H9 (cell line): ENCODE results near the gene FAT3. TPM values are rescaled to one million over a fixed set of nuclear protein-coding genes. Genes with fewer than 3 reads are reported as not detected.

Experiments
- DNase-seq: peaks from one replicate; pipeline ENCODE4 v3.0.0-alpha.2; 2017
- H2AFZ ChIP-seq: one replicate; pipeline ENCODE4 v1.6.1; 2013; ENCODE audit warnings: mild to moderate bottlenecking, low read length, control low read depth, moderate library complexity
- H2AK5ac ChIP-seq: 2 replicates; pipeline ENCODE4 v1.6.1; 2013; ENCODE audit warnings: low read length, control low read depth, mixed read lengths; ENCODE audit not compliant: insufficient read length
- H2BK120ac ChIP-seq: one replicate; pipeline ENCODE4 v1.6.1; 2013; ENCODE audit warnings: low read depth, mild to moderate bottlenecking, low read length, control low read depth, inconsistent platforms; ENCODE audit not compliant: poor library complexity, severe bottlenecking
- H2BK12ac ChIP-seq: 2 replicates; pipeline ENCODE4 v1.6.1; 2013; ENCODE audit warnings: low read length, control low read depth, mixed read lengths, low read depth; ENCODE audit not compliant: insufficient read length
- H2BK15ac ChIP-seq: 2 replicates; pipeline ENCODE4 v1.6.1; 2013; ENCODE audit warnings: low read depth, low read length, control low read depth
- H2BK20ac ChIP-seq: one replicate; pipeline ENCODE4 v1.6.1; 2013; ENCODE audit warnings: low read depth, mild to moderate bottlenecking, low read length, control low read depth, inconsistent platforms; ENCODE audit not compliant: poor library complexity, severe bottlenecking
- H2BK5ac ChIP-seq: 2 replicates; pipeline ENCODE4 v1.6.1; 2013; ENCODE audit warnings: low read length, control low read depth, mixed read lengths; ENCODE audit not compliant: insufficient read length
- H3K14ac ChIP-seq: 2 replicates; pipeline ENCODE4 v1.6.1; 2013; ENCODE audit warnings: low read length, control low read depth; ENCODE audit not compliant: insufficient read depth
- H3K18ac ChIP-seq: 2 replicates; pipeline ENCODE4 v1.6.1; 2013; ENCODE audit warnings: low read depth, mild to moderate bottlenecking, mixed read lengths, low read length, control low read depth; ENCODE audit not compliant: insufficient read length
- H3K23ac ChIP-seq: 2 replicates; pipeline ENCODE4 v1.6.1; 2013; ENCODE audit warnings: low read length, control low read depth, mixed read lengths, low read depth; ENCODE audit not compliant: insufficient read length
- H3K23me2 ChIP-seq: 2 replicates; pipeline ENCODE4 v1.6.1; 2013; ENCODE audit warnings: low read depth, mild to moderate bottlenecking, mixed read lengths, low read length, control low read depth; ENCODE audit not compliant: insufficient read length, poor library complexity, severe bottlenecking
- H3K27ac ChIP-seq: 2 replicates; pipeline ENCODE4 v1.5.1; 2013; ENCODE audit warnings: low read length, control low read depth, mixed read lengths, low read depth; ENCODE audit not compliant: insufficient read length
- H3K27me3 ChIP-seq: 2 replicates; pipeline ENCODE4 v1.6.1; 2013; ENCODE audit warnings: low read length, control low read depth, inconsistent platforms; ENCODE audit not compliant: insufficient read depth
- H3K4ac ChIP-seq: 2 replicates; pipeline ENCODE4 v1.6.1; 2013; ENCODE audit warnings: low read depth, mild to moderate bottlenecking, control low read depth, inconsistent platforms, low read length, moderate library complexity
- H3K4me1 ChIP-seq: 2 replicates; pipeline ENCODE4 v1.6.1; 2013; ENCODE audit warnings: low read length, control low read depth, inconsistent platforms; ENCODE audit not compliant: insufficient read depth
- H3K4me2 ChIP-seq: 2 replicates; pipeline ENCODE4 v1.6.1; 2013; ENCODE audit warnings: low read length, control low read depth, mixed read lengths; ENCODE audit not compliant: insufficient read length, insufficient read depth
- H3K56ac ChIP-seq: 2 replicates; pipeline ENCODE4 v1.6.1; 2013; ENCODE audit warnings: low read depth, mild to moderate bottlenecking, mixed read lengths, low read length, control low read depth; ENCODE audit not compliant: insufficient read length
- H3K79me1 ChIP-seq: 2 replicates; pipeline ENCODE4 v1.6.1; 2013; ENCODE audit warnings: low read depth, mild to moderate bottlenecking, moderate library complexity, low read length, control low read depth, inconsistent platforms; ENCODE audit not compliant: insufficient read depth, poor library complexity, severe bottlenecking
- H3K79me2 ChIP-seq: 2 replicates; pipeline ENCODE4 v1.6.1; 2013; ENCODE audit warnings: low read length, control low read depth, inconsistent platforms; ENCODE audit not compliant: insufficient read depth
- H3K9ac ChIP-seq: 2 replicates; pipeline ENCODE4 v1.6.1; 2013; ENCODE audit warnings: low read length, control low read depth, mixed read lengths; ENCODE audit not compliant: insufficient read length; ENCODE audit errors: extremely low read depth
- H3K9me3 ChIP-seq: one replicate; pipeline ENCODE4 v1.6.1; 2013; ENCODE audit warnings: low read depth, low read length, inconsistent platforms; ENCODE audit not compliant: control insufficient read depth
- H3T11ph ChIP-seq: one replicate; pipeline ENCODE4 v1.6.1; 2013; ENCODE audit warnings: mild to moderate bottlenecking, low read length, control low read depth, inconsistent platforms
- H4K20me1 ChIP-seq: one replicate; pipeline ENCODE4 v1.6.1; 2013; ENCODE audit not compliant: control insufficient read depth, insufficient read length, insufficient read depth
- H4K5ac ChIP-seq: 2 replicates; pipeline ENCODE4 v1.6.1; 2013; ENCODE audit warnings: low read depth, mild to moderate bottlenecking, mixed read lengths, low read length, control low read depth; ENCODE audit not compliant: insufficient read length
- H4K8ac ChIP-seq: replicated peaks from 2 replicates; pipeline ENCODE4 v1.6.1; 2013; ENCODE audit warnings: low read length, control low read depth, mixed read lengths, low read depth; ENCODE audit not compliant: insufficient read length
- H4K91ac ChIP-seq: 2 replicates; pipeline ENCODE4 v1.6.1; 2013; ENCODE audit warnings: low read depth, mild to moderate bottlenecking, moderate library complexity, mixed read lengths, low read length, control low read depth; ENCODE audit not compliant: insufficient read length
- H3K27ac Mint-ChIP-seq, 3 experiments: 2 replicates in 2 of 3; 3 replicates in 1 of 3; pipeline ENCODE4 v1.8.0; 2020 to 2021; ENCODE audit warnings: mixed read lengths in 3 of 3, mild to moderate bottlenecking in 1 of 3, moderate library complexity in 1 of 3
- H3K27me3 Mint-ChIP-seq: 2 replicates; pipeline ENCODE4 v1.8.0; 2021; ENCODE audit warnings: low read depth, mild to moderate bottlenecking, moderate library complexity, mixed read lengths
- H3K36me3 Mint-ChIP-seq, 3 experiments: 2 replicates in 2 of 3; 3 replicates in 1 of 3; pipeline ENCODE4 v1.8.0; 2020 to 2021; ENCODE audit warnings: low read depth in 3 of 3, mixed read lengths in 3 of 3; ENCODE audit not compliant: insufficient read depth in 1 of 3
- H3K4me1 Mint-ChIP-seq, 2 experiments: 2 replicates each; pipeline ENCODE4 v1.8.0; 2020; ENCODE audit warnings: mixed read lengths in 2 of 2
- H3K4me3 Mint-ChIP-seq, 2 experiments: 2 replicates in 1 of 2; 3 replicates in 1 of 2; pipeline ENCODE4 v1.8.0; 2020 to 2021; ENCODE audit warnings: mild to moderate bottlenecking in 2 of 2, mixed read lengths in 2 of 2, moderate library complexity in 1 of 2
- H3K9me3 Mint-ChIP-seq, 2 experiments: 2 replicates in 1 of 2; 3 replicates in 1 of 2; pipeline ENCODE4 v1.8.0; 2020; ENCODE audit warnings: mild to moderate bottlenecking in 2 of 2, mixed read lengths in 2 of 2, moderate library complexity in 1 of 2
- WGBS: extraction: QIAGEN DNeasy Blood & Tissue Kit; methylation state at CpG from one replicate; pipeline ENCODE4 v1.1.7; 2013; ENCODE audit warnings: missing lambda C conversion rate, low lambda C conversion rate, mixed read lengths; ENCODE audit not compliant: insufficient read length; ENCODE audit errors: extremely low coverage; 5-methylcytosine and 5-hydroxymethylcytosine counted together
- total RNA-seq: library from RNA; stranded (reverse); gene quantifications from 2 replicates; pipeline ENCODE4 v1.2.1, GENCODE V29; 2021
- TF ChIP-seq, protein P1 (sequence below): fragments of 200-600 bp; sonication (generic); conservative IDR thresholded peaks from 3 replicates; pipeline ENCODE4 v1.8.0; 2021; ENCODE audit warnings: antibody characterized with exemption, mild to moderate bottlenecking

Gene FAT3
- total RNA-seq, 1 experiment from 2014 or later, result 19.1 TPM

DNA sequence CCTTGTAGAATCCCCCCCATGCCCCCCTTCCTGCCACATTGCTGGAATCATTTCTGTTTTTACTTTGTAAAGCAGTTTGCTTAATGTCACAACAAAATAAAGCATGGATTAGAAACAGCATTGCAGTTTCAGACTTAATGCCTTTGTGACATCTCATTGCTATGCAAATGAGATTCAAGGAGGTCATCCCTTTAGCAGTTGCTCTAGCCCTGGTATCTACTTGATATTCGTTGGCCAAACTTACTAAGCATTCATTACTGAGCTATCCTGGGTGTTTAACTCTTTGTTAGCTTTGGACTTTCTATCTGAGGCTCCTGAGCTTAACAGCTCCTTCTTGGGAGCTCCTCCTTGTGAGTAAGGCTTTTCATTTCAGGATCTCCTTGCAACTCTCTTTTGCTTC, 16.3 kb downstream of the FAT3 start:
- Histone ChIP-seq H3T11ph (no peak overlapping the region), H2BK120ac (no peak overlapping the region), H2BK5ac (no peak overlapping the region), H3K4me2 (no peak overlapping the region), H2AK5ac (no peak overlapping the region), H3K14ac (no peak overlapping the region), H4K20me1 (no peaks in the 10 kb centered on the region), H3K4ac (no peak overlapping the region), H2AFZ (no peak overlapping the region), H3K4me1 (peaks cover 12% of the 10 kb centered on the region), H3K9ac (no peak overlapping the region), H2BK20ac (no peak overlapping the region), H3K9me3 (no peaks in the 10 kb centered on the region), H3K18ac (no peak overlapping the region), H3K23me2 (no peaks in the 10 kb centered on the region), H2BK15ac (no peak overlapping the region), H2BK12ac (no peak overlapping the region), H3K27ac (no peak overlapping the region), H3K79me1 (peaks cover 13% of the 10 kb centered on the region), H4K5ac (no peak overlapping the region), H4K91ac (no peak overlapping the region), H3K23ac (no peak overlapping the region), H3K56ac (no peak overlapping the region), H4K8ac (no peak overlapping the region), H3K79me2 (peaks cover 12% of the 10 kb centered on the region; the same call in 1 of the 2 replicates), H3K27me3 (no peaks in the 10 kb centered on the region)
- H3K27ac Mint-ChIP-seq, result peak overlapping the region in 1 of 3 experiments; percentile 83; a peak in 2 of 7 replicates
- H3K4me1 Mint-ChIP-seq, result peaks cover 57 to 65% of the 10 kb centered on the region in 2 experiments
- peaks cover 3% of the 10 kb centered on the region in 2 experiments; a peak in 2 of 5 replicates for H3K9me3 Mint-ChIP-seq
- peaks cover 0 to 3% (median 0%) of the 10 kb centered on the region in 3 experiments; a peak in 4 of 7 replicates for H3K36me3 Mint-ChIP-seq
- H3K4me3 Mint-ChIP-seq, result peak overlapping the region in 1 of 2 experiments; percentile 30; a peak in 1 of 5 replicates
- DNase-seq, result no peak
- no CpG with 5 or more reads among the region's 1 CpG for WGBS
- TF ChIP-seq, protein P1, sequence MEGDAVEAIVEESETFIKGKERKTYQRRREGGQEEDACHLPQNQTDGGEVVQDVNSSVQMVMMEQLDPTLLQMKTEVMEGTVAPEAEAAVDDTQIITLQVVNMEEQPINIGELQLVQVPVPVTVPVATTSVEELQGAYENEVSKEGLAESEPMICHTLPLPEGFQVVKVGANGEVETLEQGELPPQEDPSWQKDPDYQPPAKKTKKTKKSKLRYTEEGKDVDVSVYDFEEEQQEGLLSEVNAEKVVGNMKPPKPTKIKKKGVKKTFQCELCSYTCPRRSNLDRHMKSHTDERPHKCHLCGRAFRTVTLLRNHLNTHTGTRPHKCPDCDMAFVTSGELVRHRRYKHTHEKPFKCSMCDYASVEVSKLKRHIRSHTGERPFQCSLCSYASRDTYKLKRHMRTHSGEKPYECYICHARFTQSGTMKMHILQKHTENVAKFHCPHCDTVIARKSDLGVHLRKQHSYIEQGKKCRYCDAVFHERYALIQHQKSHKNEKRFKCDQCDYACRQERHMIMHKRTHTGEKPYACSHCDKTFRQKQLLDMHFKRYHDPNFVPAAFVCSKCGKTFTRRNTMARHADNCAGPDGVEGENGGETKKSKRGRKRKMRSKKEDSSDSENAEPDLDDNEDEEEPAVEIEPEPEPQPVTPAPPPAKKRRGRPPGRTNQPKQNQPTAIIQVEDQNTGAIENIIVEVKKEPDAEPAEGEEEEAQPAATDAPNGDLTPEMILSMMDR, result no peak
- H3K27me3 Mint-ChIP-seq, result no peaks in the 10 kb centered on the region
